ENCODE measurements around the gene DOP1B. TPM values are rescaled to one million over a fixed set of nuclear protein-coding genes. Genes with fewer than 3 reads are reported as not detected.
A peak's percentile ranks its signal among the peaks of the same experiment; 100 is the strongest.

DOP1B gene
- total and polyA plus RNA-seq, 10 donors = 2.9 to 29.2 (median 21.9) TPM

- peaks cover 0 to 25% (median 0%) of the 10 kb centered on the region in 6 donors for H3K36me3 ChIP-seq
- WGBS, 5 donors = 66 to 90% (median 79%) methylated on average over 9 of the region's 9 CpGs
- H3K4me3 ChIP-seq = no peak overlapping the region
- no peaks in the 10 kb centered on the region for H3K27me3 ChIP-seq (replicated peaks in 1 of 7)
- TF ChIP-seq, protein P1, sequence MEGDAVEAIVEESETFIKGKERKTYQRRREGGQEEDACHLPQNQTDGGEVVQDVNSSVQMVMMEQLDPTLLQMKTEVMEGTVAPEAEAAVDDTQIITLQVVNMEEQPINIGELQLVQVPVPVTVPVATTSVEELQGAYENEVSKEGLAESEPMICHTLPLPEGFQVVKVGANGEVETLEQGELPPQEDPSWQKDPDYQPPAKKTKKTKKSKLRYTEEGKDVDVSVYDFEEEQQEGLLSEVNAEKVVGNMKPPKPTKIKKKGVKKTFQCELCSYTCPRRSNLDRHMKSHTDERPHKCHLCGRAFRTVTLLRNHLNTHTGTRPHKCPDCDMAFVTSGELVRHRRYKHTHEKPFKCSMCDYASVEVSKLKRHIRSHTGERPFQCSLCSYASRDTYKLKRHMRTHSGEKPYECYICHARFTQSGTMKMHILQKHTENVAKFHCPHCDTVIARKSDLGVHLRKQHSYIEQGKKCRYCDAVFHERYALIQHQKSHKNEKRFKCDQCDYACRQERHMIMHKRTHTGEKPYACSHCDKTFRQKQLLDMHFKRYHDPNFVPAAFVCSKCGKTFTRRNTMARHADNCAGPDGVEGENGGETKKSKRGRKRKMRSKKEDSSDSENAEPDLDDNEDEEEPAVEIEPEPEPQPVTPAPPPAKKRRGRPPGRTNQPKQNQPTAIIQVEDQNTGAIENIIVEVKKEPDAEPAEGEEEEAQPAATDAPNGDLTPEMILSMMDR (IDR thresholded peaks at IDR 0.05 in 8 of 11, conservative IDR thresholded peaks at IDR 0.05 in 3 of 11) = no peak
- H3K4me1 ChIP-seq = peaks cover 8 to 83% (median 36%) of the 10 kb centered on the region in 6 donors
- H3K27ac ChIP-seq = peak overlapping the region in 2 of 8 donors; percentile 30 to 48
- intact Hi-C loops (cut with DNase I; ENCODE audit: low total_unique reads) = no loop called here
- H3K9me3 ChIP-seq = no peaks in the 10 kb centered on the region
- peak; percentile 46 for DNase-seq
These were observed 28.9 kb downstream of the DOP1B start for GRCh38 chr21:36185523-36185922.

DNA sequence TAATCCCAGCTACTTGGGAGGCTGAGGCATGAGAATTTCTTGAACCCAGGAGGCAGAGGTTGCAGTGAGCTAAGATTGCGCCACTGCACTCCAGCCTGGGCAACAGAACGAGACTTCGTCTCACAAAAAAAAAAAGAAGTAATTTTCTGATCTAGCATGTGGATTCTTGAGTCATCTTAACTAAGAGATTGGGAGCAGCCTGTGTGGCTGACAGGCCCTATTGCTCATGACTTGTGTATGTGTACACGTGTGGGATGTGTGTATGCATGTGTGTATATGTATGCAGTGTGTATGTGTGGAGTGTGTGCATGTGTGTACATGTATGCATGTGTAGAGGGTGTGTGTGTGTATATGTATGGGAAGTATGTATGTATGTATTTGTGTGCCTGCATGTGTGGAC is 29.5 kb downstream of the DOP1B start:
- intact Hi-C loops (cut with DNase I; ENCODE audit: low total_unique reads) = no loop called here
- Histone ChIP-seq H3K36me3 (peaks cover 0 to 29% (median 0%) of the 10 kb centered on the region in 6 donors), H3K9me3 (no peaks in the 10 kb centered on the region), H3K27me3 (replicated peaks in 1 of 7) (no peaks in the 10 kb centered on the region), H3K4me3 (no peak overlapping the region), H3K27ac (peak overlapping the region in 2 of 8 donors; percentile 30 to 48), H3K4me1 (peaks cover 8 to 78% (median 34%) of the 10 kb centered on the region in 6 donors)
- TF ChIP-seq POLR2AphosphoS5 (IDR thresholded peaks at IDR 0.05) (no peak), POLR2A (IDR thresholded peaks at IDR 0.05) (no peak)
- TF ChIP-seq, protein P1 (IDR thresholded peaks at IDR 0.05 in 8 of 11, conservative IDR thresholded peaks at IDR 0.05 in 3 of 11) = no peak
- no peak for DNase-seq
- WGBS, 5 donors = 56 to 88% (median 73%) methylated on average over 4 of the region's 4 CpGs

- Histone ChIP-seq H3K27me3 (replicated peaks in 1 of 7) (no peaks in the 10 kb centered on the region), H3K4me1 (peaks cover 8 to 72% (median 27%) of the 10 kb centered on the region in 6 donors), H3K9me3 (no peaks in the 10 kb centered on the region), H3K4me3 (no peak overlapping the region), H3K27ac (no peak overlapping the region), H3K36me3 (peaks cover 0 to 33% (median 0%) of the 10 kb centered on the region in 6 donors)
- 79 to 89% (median 85%) methylated on average over 17 to 18 of the region's 18 CpGs for WGBS, 5 donors
- intact Hi-C loops (cut with DNase I; ENCODE audit: low total_unique reads) = no loop called here
- peak; percentile 38 for DNase-seq
- TF ChIP-seq POLR2A (IDR thresholded peaks at IDR 0.05) (no peak), POLR2AphosphoS5 (IDR thresholded peaks at IDR 0.05) (no peak)
- TF ChIP-seq, protein P1 (IDR thresholded peaks at IDR 0.05 in 8 of 11, conservative IDR thresholded peaks at IDR 0.05 in 3 of 11) = no peak
These were observed 30.1 kb downstream of the DOP1B start for GRCh38 chr21:36186506-36187399.

GRCh38 chr21:36188081-36188681 is 31.6 kb downstream of the DOP1B start:
- no peaks in the 10 kb centered on the region for H3K9me3 ChIP-seq
- TF ChIP-seq POLR2AphosphoS5 (IDR thresholded peaks at IDR 0.05) (no peak), POLR2A (IDR thresholded peaks at IDR 0.05) (no peak)
- TF ChIP-seq, protein P1 (IDR thresholded peaks at IDR 0.05 in 8 of 11, conservative IDR thresholded peaks at IDR 0.05 in 3 of 11) = no peak
- WGBS, 5 donors = 73 to 80% (median 78%) methylated on average over 8 of the region's 8 CpGs
- H3K4me3 ChIP-seq = no peak overlapping the region
- intact Hi-C loops (cut with DNase I; ENCODE audit: low total_unique reads) = no loop called here
- peaks cover 8 to 57% (median 17%) of the 10 kb centered on the region in 6 donors for H3K4me1 ChIP-seq
- peak; percentile 40 for DNase-seq
- H3K36me3 ChIP-seq = peaks cover 0 to 33% (median 0%) of the 10 kb centered on the region in 6 donors
- H3K27ac ChIP-seq = peak overlapping the region in 1 of 8 donors; percentile 40
- H3K27me3 ChIP-seq (replicated peaks in 1 of 7) = no peaks in the 10 kb centered on the region

Data from spleen (tissue), 11 donors.